Right lobe of liver (tissue), 6 donors: ENCODE data around the gene TMPRSS2. TPM values are rescaled to one million over a fixed set of nuclear protein-coding genes. Genes with fewer than 3 reads are reported as not detected.

Experiments
- ATAC-seq, 4 donors: fragments of 200-7000 bp; cut with Tn5 transposase; one replicate each; pipeline ENCODE4 v1.9.1; 2020; ENCODE audit warnings: mild to moderate bottlenecking in 4 of 4, moderate library complexity in 4 of 4
- DNase-seq, 3 donors: peaks; one replicate each; pipeline ENCODE4 v3.0.0-alpha.2; 2020
- H3K27ac ChIP-seq, 3 donors: fragments of 200-600 bp; one replicate each; pipeline ENCODE4 v1.8.0; 2022
- H3K27me3 ChIP-seq, 2 donors: fragments of 200-600 bp; one replicate each; pipeline ENCODE4 v1.8.0; 2022
- H3K36me3 ChIP-seq, 4 donors: fragments of 200-600 bp; sonication (generic) in 1 of 4; one replicate each; pipeline versions ENCODE4 v1.5.1 to v1.8.0; 2017 to 2022; ENCODE audit warnings: control low read depth in 1 of 4
- H3K4me1 ChIP-seq, 4 donors: fragments of 200-600 bp; sonication (generic) in 1 of 4; one replicate each; pipeline versions ENCODE4 v1.5.1 to v1.8.0; 2017 to 2022; ENCODE audit warnings: control low read depth in 1 of 4
- H3K4me3 ChIP-seq, 3 donors: fragments of 200-600 bp; one replicate each; pipeline ENCODE4 v1.8.0; 2022
- H3K9me3 ChIP-seq, 4 donors: fragments of 200-600 bp; sonication (generic) in 1 of 4; one replicate each; pipeline versions ENCODE4 v1.5.1 to v1.8.0; 2017 to 2022; ENCODE audit warnings: control low read depth in 1 of 4
- POLR2A ChIP-seq: fragments of 450-650 bp; IDR thresholded peaks from one replicate; pipeline ENCODE4 v1.6.1; 2017; ENCODE audit warnings: antibody characterized with exemption, mild to moderate bottlenecking
- WGBS: methylation state at CpG from one replicate; pipeline ENCODE4 v1.1.6; 2018; ENCODE audit warnings: low coverage, low lambda C conversion rate; ENCODE audit not compliant: insufficient coverage; ENCODE audit errors: missing lambda C conversion rate; 5-methylcytosine and 5-hydroxymethylcytosine counted together
- intact Hi-C, 2 donors: fragments of 100-400 bp; cut with DNase I; formaldehyde crosslinking; loops; one replicate each; pipeline versions ENCODE4 v1.11.2 to v1.14.1; 2022
- total RNA-seq, 6 experiments: library from RNA; depleted of rRNA in 2 of 6; stranded (reverse); fragments of >200 nt in 2 of 6; fragmentation: NEBNext Ultra II Directional in 3 of 6; extraction: Animal tissue kit (Norgen Biotek cat#: 25700) in 3 of 6; gene quantifications; one replicate each; pipeline versions ENCODE4 v1.1.0 to v1.2.4, GENCODE V29; 2016 to 2023
- TF ChIP-seq, protein P1 (sequence below), 4 donors: fragments of 200-600 bp in 3 of 4; fragments of 450-650 bp in 1 of 4; IDR thresholded peaks; one replicate each; pipeline versions ENCODE4 v1.5.1 to v1.8.0; 2016 to 2022; ENCODE audit warnings: antibody characterized with exemption in 4 of 4, mild to moderate bottlenecking in 2 of 4
- donor health status: DM: no; HTN: yes; CAD: no.
- donor health status: DM: no; HTN: no; CAD: no.
- donor health status: DM: no; HTN: no; CAD: no.
- donor health status: DM: no; HTN: yes; CAD: no.
- donor health status: DM: no; HTN: yes; CAD: no.

Gene TMPRSS2
- total RNA-seq, 6 experiments from 2014 or later: 19.3 to 53.7 (median 20.8) TPM

DNA sequence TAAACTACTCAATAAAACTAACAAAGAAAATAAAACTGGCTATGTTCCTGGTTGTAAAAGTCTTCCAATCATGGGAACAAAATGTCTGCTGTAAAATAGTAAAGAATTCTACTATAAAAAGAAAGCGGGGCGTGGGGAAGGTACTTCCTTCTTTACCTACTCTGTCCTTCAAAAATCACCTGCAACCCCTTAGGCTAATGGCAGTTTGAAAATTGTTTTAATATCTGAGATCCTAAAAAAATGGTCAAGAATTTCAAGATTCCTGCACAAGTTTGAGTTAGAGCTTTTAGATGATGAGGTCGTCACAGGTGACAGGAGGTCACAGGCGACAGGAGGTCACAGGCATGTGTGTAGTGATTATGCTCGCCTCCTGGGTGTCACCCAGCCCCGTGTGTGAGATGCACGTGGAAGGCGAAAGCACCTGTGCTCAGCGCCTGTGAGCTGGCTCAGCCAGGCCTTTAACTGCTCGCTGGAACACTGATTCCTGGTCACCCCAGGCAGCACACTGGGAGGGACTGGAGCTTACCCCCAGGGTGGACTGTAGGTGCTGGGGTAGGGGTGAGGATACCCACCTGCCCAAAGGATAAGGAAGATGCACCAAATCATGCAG is 18.6 kb upstream of the TMPRSS2 start:
- Histone ChIP-seq H3K4me3 (no peak overlapping the region), H3K9me3 (no peaks in the 10 kb centered on the region), H3K36me3 (no peaks in the 10 kb centered on the region), H3K4me1 (peaks cover 0 to 17% (median 6%) of the 10 kb centered on the region in 4 donors), H3K27me3 (no peaks in the 10 kb centered on the region), H3K27ac (peak overlapping the region; percentile 67 to 89 (median 83))
- ATAC-seq (peak; percentile 60 to 87 (median 83)), DNase-seq (peak; percentile 58 to 85 (median 79))
- 51% methylated on average over 4 of the region's 10 CpGs for WGBS
- intact Hi-C loops: loop anchor here in 1 of 2 donors (5.0 kb wide), 1 partner anchor 41 kb away; no protein-coding TSS in a partner anchor
- TF ChIP-seq POLR2A: no peak
- TF ChIP-seq, protein P1, sequence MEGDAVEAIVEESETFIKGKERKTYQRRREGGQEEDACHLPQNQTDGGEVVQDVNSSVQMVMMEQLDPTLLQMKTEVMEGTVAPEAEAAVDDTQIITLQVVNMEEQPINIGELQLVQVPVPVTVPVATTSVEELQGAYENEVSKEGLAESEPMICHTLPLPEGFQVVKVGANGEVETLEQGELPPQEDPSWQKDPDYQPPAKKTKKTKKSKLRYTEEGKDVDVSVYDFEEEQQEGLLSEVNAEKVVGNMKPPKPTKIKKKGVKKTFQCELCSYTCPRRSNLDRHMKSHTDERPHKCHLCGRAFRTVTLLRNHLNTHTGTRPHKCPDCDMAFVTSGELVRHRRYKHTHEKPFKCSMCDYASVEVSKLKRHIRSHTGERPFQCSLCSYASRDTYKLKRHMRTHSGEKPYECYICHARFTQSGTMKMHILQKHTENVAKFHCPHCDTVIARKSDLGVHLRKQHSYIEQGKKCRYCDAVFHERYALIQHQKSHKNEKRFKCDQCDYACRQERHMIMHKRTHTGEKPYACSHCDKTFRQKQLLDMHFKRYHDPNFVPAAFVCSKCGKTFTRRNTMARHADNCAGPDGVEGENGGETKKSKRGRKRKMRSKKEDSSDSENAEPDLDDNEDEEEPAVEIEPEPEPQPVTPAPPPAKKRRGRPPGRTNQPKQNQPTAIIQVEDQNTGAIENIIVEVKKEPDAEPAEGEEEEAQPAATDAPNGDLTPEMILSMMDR (IDR thresholded peaks at IDR 0.05): no peak

DNA sequence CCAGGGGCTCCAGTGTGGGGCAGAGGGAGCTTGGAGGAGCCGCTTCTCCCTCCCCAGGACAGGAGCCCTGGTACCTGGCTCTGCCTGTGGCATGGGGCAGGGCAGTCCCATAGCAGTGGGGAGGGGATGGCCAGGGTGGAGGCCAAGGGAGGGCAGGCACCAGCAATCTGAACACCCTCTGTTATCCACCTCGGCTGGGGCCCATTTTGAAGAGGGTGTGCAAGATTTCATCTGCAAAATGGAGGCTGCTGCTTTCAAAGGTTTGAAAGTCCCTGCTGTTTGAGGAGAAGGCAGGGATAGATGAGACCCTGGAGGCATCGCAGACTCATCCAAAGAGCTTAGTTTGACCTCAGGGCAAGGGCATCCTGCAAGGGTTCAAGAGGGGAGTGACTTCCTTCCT is 15.2 kb upstream of the TMPRSS2 start:
- 100% methylated on average over 1 of the region's 3 CpGs for WGBS
- no peaks in the 10 kb centered on the region for H3K36me3 ChIP-seq
- no peak overlapping the region for H3K27ac ChIP-seq
- intact Hi-C loops: no loop called here
- no peak overlapping the region for H3K4me3 ChIP-seq
- DNase-seq: peak in 1 of 3 donors; percentile 22
- no peaks in the 10 kb centered on the region for H3K27me3 ChIP-seq
- H3K9me3 ChIP-seq: no peaks in the 10 kb centered on the region
- no peak for TF ChIP-seq POLR2A
- TF ChIP-seq, protein P1 (IDR thresholded peaks at IDR 0.05): no peak
- no peak for ATAC-seq
- peaks cover 0 to 17% (median 6%) of the 10 kb centered on the region in 4 donors for H3K4me1 ChIP-seq

DNA sequence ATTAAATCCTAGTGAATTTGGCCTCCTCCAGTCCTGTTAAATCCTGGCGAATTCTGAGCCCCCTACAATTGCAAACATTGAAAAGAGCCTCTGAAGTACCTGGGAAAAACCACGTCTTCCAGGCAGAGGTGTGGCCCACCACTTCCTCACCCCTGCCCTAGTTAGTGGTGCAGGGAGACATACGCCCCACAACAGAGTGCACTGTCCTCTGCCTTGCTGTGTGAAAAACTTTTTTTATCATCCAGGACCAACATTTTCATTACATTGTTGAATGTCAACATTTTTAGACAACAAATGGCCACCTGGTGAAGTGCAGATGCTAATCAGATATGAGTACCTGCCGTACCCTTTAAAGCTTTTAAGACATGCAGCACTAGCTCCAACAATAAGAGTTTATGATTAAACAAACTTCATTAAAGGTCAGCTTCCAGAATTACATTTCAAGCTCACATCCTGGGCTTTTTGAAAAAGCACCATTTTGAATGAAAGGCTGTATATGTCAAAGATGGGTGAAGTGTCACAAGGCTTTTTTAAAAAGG is 13.6 kb upstream of the TMPRSS2 start:
- intact Hi-C loops: no loop called here

DNA sequence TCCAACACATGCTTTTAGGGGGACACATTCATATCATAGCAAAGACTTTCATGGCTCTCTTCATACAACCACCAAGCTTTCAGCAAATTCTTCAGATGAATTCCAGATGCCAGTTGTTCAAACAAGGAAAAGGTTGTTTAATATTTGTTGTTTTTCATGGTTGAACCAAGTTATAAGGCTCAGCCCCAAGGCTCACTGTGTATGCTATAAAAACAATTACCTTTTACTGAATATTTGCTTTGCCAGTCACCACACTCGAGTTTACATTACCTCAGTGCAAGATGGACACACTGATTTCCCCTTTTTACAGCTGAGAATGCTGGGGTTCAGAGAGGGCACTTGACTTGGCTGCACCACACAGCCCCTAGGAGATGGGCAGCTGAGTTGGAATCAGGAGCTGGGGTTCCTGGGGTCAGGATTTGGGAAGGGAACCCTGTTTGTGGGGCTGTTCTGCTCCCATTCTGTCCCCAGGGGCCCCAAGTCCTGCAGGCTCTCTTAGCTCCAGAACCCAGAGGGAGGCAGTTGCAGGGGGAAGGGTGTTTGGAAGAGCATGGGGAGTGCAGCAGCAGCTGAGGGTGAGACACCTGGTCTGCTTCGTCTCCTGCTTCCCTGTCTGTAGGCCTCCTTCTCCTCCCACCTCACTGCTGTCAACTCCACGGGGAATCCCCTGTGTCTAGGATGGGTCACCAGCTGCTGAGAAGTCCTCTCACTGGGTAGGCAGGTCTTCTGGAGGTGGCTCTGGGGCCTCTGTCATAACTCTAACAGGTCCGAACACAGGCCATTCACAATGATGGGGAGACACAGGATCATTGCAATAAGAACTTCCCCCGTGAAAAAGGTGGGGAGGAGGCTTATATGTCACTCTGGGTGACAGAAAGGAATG is 12.8 kb upstream of the TMPRSS2 start:
- no peak overlapping the region for H3K4me3 ChIP-seq
- no peaks in the 10 kb centered on the region for H3K36me3 ChIP-seq
- ATAC-seq (no peak), DNase-seq (no peak)
- no peaks in the 10 kb centered on the region for H3K27me3 ChIP-seq
- 43% methylated on average over 3 of the region's 5 CpGs for WGBS
- H3K9me3 ChIP-seq: no peaks in the 10 kb centered on the region
- intact Hi-C loops: no loop called here
- no peak for TF ChIP-seq POLR2A
- TF ChIP-seq, protein P1 (IDR thresholded peaks at IDR 0.05): no peak
- H3K27ac ChIP-seq: no peak overlapping the region
- peaks cover 0 to 4% (median 1%) of the 10 kb centered on the region in 4 donors for H3K4me1 ChIP-seq

More for the DNA sequence above, 13.6 kb upstream of the TMPRSS2 start:
- no peaks in the 10 kb centered on the region for H3K27me3 ChIP-seq
- DNase-seq (no peak), ATAC-seq (no peak)
- H3K27ac ChIP-seq: no peak overlapping the region
- H3K36me3 ChIP-seq: no peaks in the 10 kb centered on the region
- WGBS: 72% methylated on average over 3 of the region's 4 CpGs
- H3K4me1 ChIP-seq: peaks cover 0 to 11% (median 4%) of the 10 kb centered on the region in 4 donors
- H3K4me3 ChIP-seq: no peak overlapping the region
- no peak for TF ChIP-seq POLR2A
- TF ChIP-seq, protein P1 (IDR thresholded peaks at IDR 0.05): no peak
- no peaks in the 10 kb centered on the region for H3K9me3 ChIP-seq
